HepG2 (cell line): ENCODE data around the gene FGA. TPM values are rescaled to one million over a fixed set of nuclear protein-coding genes. Genes with fewer than 3 reads are reported as not detected.

Experiments used
- AGO2 ChIP-seq: fragments of 200-400 bp; formaldehyde crosslinking; optimal IDR thresholded peaks from 2 replicates; pipeline ENCODE3; 2017; ENCODE audit warnings: mild to moderate bottlenecking, low read depth, low read length, moderate library complexity
- ATAD3A ChIP-seq: sonication (generic); formaldehyde crosslinking; IDR thresholded peaks from 2 replicates; pipeline ENCODE4 v1.4.0; 2020; ENCODE audit warnings: missing genetic modification reagents
- GATAD1 ChIP-seq: IDR thresholded peaks from 2 replicates; pipeline ENCODE4 v1.6.1; 2016; ENCODE audit warnings: missing genetic modification reagents, missing compliant biosample characterization
- HDAC6 ChIP-seq: fragments of 200-600 bp; sonication (generic); IDR thresholded peaks from 2 replicates; pipeline ENCODE4 v1.7.0; 2017; ENCODE audit warnings: mild to moderate bottlenecking, antibody characterized with exemption, low read length, low read depth
- KAT7 ChIP-seq: IDR thresholded peaks from 2 replicates; pipeline ENCODE4 v1.6.1; 2018; ENCODE audit warnings: borderline replicate concordance, missing compliant biosample characterization
- KMT2A ChIP-seq: sonication (generic); formaldehyde crosslinking; IDR thresholded peaks from 2 replicates; pipeline ENCODE4 v1.4.0; 2020; ENCODE audit warnings: missing genetic modification reagents
- MAFK ChIP-seq, 2 experiments: IDR thresholded peaks in 1 of 2; conservative IDR thresholded peaks in 1 of 2; 2 replicates each; pipeline ENCODE4 v1.6.1; 2011; ENCODE audit warnings: improper control_type of control experiment in 2 of 2, low read length in 2 of 2
- MBD4 ChIP-seq: IDR thresholded peaks from 2 replicates; pipeline ENCODE4 v1.6.1; 2012; ENCODE audit warnings: low read length, inconsistent platforms, borderline replicate concordance
- MIER3 ChIP-seq: IDR thresholded peaks from 2 replicates; pipeline ENCODE4 v1.6.1; 2016; ENCODE audit warnings: missing compliant biosample characterization, borderline replicate concordance
- NFIC ChIP-seq: IDR thresholded peaks from 2 replicates; pipeline ENCODE4 v1.6.1; 2012; ENCODE audit warnings: mild to moderate bottlenecking, low read length, inconsistent platforms
- PAF1 ChIP-seq: IDR thresholded peaks from 2 replicates; pipeline ENCODE4 v1.6.1; 2016; ENCODE audit warnings: missing genetic modification reagents, missing compliant biosample characterization
- RBM22 ChIP-seq: fragments of 200-400 bp; formaldehyde crosslinking; optimal IDR thresholded peaks from 2 replicates; pipeline ENCODE3; 2017; ENCODE audit warnings: mild to moderate bottlenecking, low read length, moderate library complexity
- ZNF317 ChIP-seq: sonication (generic); formaldehyde crosslinking; IDR thresholded peaks from 2 replicates; pipeline ENCODE4 v1.5.0; 2020; ENCODE audit warnings: mild to moderate bottlenecking, missing genetic modification reagents
- ZNF839 ChIP-seq: sonication (generic); formaldehyde crosslinking; IDR thresholded peaks from 2 replicates; pipeline ENCODE4 v1.4.0; 2020; ENCODE audit warnings: missing genetic modification reagents, mild to moderate bottlenecking, borderline replicate concordance
- polyA plus RNA-seq, 8 experiments: library from polyadenylated mRNA; depleted of rRNA in 3 of 8; stranded (reverse) in 7 of 8; unstranded in 1 of 8; fragments of >200 nt; fragmentation: Illumina TruSeq in 4 of 8; extraction: Trizol in 4 of 8; gene quantifications; 2 replicates each; pipeline versions ENCODE4 v1.2.1 to v1.2.3, GENCODE V29; 2011 to 2016; ENCODE audit warnings: low read depth in 4 of 8, missing spikeins in 1 of 8, mixed read lengths in 1 of 8; ENCODE audit not compliant: insufficient read depth in 1 of 8
- total RNA-seq, 5 experiments: library from RNA; depleted of rRNA; stranded (reverse); fragments of >200 nt; fragmentation: Illumina TruSeq; extraction: Trizol; gene quantifications; 2 replicates each; pipeline ENCODE4 v1.2.3, GENCODE V29; 2016; ENCODE audit warnings: low read depth in 1 of 5
- TF ChIP-seq, protein P1 (sequence below): sonication (generic); formaldehyde crosslinking; IDR thresholded peaks from 2 replicates; pipeline ENCODE4 v1.9.0; 2022; ENCODE audit warnings: low read depth, missing genetic modification reagents
- TF ChIP-seq, protein P2 (sequence below): IDR thresholded peaks from 2 replicates; pipeline ENCODE4 v1.6.1; 2016
- TF ChIP-seq, protein P3 (sequence below): sonication (generic); formaldehyde crosslinking; IDR thresholded peaks from 2 replicates; pipeline ENCODE4 v1.9.0; 2022; ENCODE audit warnings: missing genetic modification reagents, mild to moderate bottlenecking, borderline replicate concordance

FGA gene
- total and polyA plus RNA-seq, 2 of the 13 experiments (the other 11 are each of a cell fraction or from before 2014, with no cell fraction given): 640 to 1,523 TPM

DNA sequence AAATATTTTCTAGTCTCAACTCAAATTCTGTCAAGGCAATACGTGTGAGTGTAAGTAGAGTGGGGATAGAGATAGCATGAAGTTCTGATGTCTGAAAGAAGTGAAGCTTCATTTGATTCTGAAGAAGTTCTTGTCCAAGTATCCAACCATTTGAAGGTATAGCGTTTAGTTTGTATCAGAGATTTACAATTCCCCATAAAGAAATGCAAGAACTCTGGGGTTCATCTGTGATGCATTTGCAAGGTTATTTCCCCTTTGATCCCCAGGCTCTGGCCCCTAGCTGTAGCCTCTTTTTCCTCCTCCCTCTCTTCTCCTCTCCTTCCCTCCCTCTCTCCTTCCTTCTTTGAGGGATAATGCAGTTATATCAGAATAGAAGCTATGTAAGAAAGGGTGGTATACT is 7.8 kb downstream of the FGA start (continued):
- TF ChIP-seq RBM22: peak; percentile 51
- no peak for TF ChIP-seq ZNF839 (CRISPR knock-in tag)
- TF ChIP-seq GATAD1: no peak
- TF ChIP-seq KAT7 (CRISPR knock-in tag): no peak
- TF ChIP-seq, protein P1, sequence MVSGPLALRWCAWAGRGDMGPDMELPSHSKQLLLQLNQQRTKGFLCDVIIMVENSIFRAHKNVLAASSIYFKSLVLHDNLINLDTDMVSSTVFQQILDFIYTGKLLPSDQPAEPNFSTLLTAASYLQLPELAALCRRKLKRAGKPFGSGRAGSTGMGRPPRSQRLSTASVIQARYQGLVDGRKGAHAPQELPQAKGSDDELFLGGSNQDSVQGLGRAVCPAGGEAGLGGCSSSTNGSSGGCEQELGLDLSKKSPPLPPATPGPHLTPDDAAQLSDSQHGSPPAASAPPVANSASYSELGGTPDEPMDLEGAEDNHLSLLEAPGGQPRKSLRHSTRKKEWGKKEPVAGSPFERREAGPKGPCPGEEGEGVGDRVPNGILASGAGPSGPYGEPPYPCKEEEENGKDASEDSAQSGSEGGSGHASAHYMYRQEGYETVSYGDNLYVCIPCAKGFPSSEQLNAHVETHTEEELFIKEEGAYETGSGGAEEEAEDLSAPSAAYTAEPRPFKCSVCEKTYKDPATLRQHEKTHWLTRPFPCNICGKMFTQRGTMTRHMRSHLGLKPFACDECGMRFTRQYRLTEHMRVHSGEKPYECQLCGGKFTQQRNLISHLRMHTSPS (CRISPR knock-in tag): no peak
- TF ChIP-seq MIER3 (CRISPR knock-in tag): no peak
- TF ChIP-seq HDAC6: no peak
- TF ChIP-seq, protein P2, sequence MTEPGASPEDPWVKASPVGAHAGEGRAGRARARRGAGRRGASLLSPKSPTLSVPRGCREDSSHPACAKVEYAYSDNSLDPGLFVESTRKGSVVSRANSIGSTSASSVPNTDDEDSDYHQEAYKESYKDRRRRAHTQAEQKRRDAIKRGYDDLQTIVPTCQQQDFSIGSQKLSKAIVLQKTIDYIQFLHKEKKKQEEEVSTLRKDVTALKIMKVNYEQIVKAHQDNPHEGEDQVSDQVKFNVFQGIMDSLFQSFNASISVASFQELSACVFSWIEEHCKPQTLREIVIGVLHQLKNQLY (CRISPR knock-in tag): no peak
- peak; percentile 95; the same call in 1 of the 2 replicates for TF ChIP-seq PAF1 (CRISPR knock-in tag)
- no peak for TF ChIP-seq ZNF317
- TF ChIP-seq MBD4: peak; percentile 29; the same call in 1 of the 2 replicates
- peak; percentile 80 for TF ChIP-seq AGO2
- no peak for TF ChIP-seq MAFK (conservative IDR thresholded peaks at IDR 0.05 in 1 of 2, IDR thresholded peaks at IDR 0.05 in 1 of 2; ENCODE audit: low read length in 2 of 2)
- TF ChIP-seq ATAD3A (CRISPR knock-in tag): no peak
- TF ChIP-seq KMT2A (CRISPR knock-in tag): no peak
- TF ChIP-seq, protein P3, sequence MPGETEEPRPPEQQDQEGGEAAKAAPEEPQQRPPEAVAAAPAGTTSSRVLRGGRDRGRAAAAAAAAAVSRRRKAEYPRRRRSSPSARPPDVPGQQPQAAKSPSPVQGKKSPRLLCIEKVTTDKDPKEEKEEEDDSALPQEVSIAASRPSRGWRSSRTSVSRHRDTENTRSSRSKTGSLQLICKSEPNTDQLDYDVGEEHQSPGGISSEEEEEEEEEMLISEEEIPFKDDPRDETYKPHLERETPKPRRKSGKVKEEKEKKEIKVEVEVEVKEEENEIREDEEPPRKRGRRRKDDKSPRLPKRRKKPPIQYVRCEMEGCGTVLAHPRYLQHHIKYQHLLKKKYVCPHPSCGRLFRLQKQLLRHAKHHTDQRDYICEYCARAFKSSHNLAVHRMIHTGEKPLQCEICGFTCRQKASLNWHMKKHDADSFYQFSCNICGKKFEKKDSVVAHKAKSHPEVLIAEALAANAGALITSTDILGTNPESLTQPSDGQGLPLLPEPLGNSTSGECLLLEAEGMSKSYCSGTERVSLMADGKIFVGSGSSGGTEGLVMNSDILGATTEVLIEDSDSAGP (CRISPR knock-in tag): no peak
- TF ChIP-seq NFIC: no peak
